ENCODE measurements around the gene SLC15A1. TPM values are rescaled to one million over a fixed set of nuclear protein-coding genes. Genes with fewer than 3 reads are reported as not detected.

SLC15A1 gene
- polyA plus RNA-seq, 1 experiment = not detected

DNA sequence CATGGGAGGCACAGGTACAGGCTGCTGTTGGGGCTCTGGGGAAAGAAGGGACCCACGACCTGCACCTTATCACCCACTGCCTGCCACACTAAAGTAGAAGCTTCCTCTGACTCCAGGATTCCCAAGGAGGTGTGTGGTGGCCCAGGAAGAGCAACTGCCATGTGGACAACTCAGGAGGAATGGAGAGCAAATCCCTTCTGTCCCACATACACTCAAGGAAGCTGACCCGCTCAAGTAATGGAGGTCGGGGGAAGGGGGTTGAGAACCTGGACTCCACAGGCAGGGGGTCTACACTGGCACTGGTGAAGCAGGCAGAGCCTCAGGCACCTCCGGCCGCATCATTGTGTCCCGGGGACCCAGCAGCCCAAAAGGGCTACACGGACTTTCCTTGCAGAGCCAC is 29.4 kb upstream of the SLC15A1 start:
- DNase-seq (ENCODE audit: low read depth, low spot score) = no peak
- ChIA-PET CTCF (no interaction called here), POLR2A (no interaction called here)
- Histone ChIP-seq H3K27me3 (ENCODE audit: control insufficient read depth, insufficient read depth, low read length) (peaks cover 9% of the 10 kb centered on the region), H3K4me3 (ENCODE audit: low read depth, low read length) (no peak overlapping the region), H3K9me3 (ENCODE audit: control insufficient read depth, insufficient read depth, low read length) (no peaks in the 10 kb centered on the region; the same call in 1 of the 2 replicates), H3K27ac (ENCODE audit: low read depth, low read length) (no peak overlapping the region)
- TF ChIP-seq, protein P1, sequence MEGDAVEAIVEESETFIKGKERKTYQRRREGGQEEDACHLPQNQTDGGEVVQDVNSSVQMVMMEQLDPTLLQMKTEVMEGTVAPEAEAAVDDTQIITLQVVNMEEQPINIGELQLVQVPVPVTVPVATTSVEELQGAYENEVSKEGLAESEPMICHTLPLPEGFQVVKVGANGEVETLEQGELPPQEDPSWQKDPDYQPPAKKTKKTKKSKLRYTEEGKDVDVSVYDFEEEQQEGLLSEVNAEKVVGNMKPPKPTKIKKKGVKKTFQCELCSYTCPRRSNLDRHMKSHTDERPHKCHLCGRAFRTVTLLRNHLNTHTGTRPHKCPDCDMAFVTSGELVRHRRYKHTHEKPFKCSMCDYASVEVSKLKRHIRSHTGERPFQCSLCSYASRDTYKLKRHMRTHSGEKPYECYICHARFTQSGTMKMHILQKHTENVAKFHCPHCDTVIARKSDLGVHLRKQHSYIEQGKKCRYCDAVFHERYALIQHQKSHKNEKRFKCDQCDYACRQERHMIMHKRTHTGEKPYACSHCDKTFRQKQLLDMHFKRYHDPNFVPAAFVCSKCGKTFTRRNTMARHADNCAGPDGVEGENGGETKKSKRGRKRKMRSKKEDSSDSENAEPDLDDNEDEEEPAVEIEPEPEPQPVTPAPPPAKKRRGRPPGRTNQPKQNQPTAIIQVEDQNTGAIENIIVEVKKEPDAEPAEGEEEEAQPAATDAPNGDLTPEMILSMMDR (IDR thresholded peaks at IDR 0.05; ENCODE audit: low read depth, low read length) = no peak

DNA sequence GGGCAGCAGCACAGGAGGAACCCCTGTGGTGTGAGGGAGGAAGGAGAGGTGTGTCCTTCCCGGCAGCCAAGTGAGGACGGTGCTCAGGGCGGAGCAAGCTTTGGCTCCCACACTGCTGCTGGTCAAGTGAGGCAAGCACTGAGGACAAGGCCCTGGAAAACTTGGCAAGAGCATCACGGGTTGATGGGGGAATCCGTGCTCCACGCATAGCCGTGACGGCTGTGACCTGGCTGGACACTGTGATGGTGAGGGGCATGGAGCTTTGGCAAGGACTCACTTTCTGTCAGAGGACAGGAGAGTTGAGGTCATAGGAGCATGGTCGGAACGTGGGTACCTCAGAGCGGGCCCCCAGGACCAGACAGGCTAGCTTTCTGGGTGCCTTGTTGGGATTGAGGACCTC is 29.0 kb upstream of the SLC15A1 start:
- TF ChIP-seq, protein P1 (IDR thresholded peaks at IDR 0.05; ENCODE audit: low read depth, low read length) = no peak

DNA sequence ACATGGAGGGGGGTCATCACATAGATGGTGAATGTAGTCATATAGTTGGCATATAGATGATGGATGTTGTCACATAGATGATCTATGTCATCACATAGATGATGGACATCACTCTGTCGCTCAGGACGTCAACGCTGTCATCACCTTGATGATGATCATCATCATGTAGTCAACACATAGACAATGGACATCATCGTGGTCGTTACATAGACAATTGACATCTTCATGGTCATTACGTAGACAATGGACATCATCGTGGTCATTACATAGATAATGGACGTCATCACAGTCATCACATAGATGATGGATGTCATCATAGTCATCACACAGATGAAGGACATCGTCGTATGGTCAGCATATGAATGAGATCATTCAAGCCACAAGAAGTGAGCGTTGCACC is 28.6 kb upstream of the SLC15A1 start:
- CTCF ChIA-PET = no interaction called here
- DNase-seq (ENCODE audit: low read depth, low spot score) = no peak

More for the DNA sequence above, 29.0 kb upstream of the SLC15A1 start:
- Histone ChIP-seq H3K27ac (ENCODE audit: low read depth, low read length) (no peak overlapping the region), H3K4me3 (ENCODE audit: low read depth, low read length) (no peak overlapping the region), H3K27me3 (ENCODE audit: control insufficient read depth, insufficient read depth, low read length) (peaks cover 9% of the 10 kb centered on the region), H3K9me3 (ENCODE audit: control insufficient read depth, insufficient read depth, low read length) (no peaks in the 10 kb centered on the region; the same call in 1 of the 2 replicates)
- no peak for DNase-seq (ENCODE audit: low read depth, low spot score)
- ChIA-PET POLR2A (no interaction called here), CTCF (no interaction called here)

DNA sequence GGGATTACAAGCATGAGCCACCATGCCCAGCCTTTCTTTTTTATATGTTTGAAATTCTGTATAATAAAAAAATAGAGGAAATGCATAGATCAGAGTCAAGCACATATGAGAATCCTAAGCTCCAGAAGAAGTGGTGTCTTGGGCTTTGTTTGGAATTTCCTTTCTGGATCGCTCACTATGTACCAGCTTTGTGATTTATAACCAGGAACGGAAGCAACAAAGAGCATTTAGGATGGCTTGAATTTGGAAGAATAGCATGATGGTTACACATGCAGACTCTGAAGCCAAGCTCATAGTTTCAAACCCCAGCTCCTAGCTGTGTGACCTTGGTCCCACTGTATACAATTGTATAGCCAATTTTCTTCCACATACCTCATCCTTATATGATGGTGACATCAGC is 28.0 kb upstream of the SLC15A1 start:
- TF ChIP-seq, protein P1 (IDR thresholded peaks at IDR 0.05; ENCODE audit: low read depth, low read length) = no peak
- H3K27me3 ChIP-seq (ENCODE audit: control insufficient read depth, insufficient read depth, low read length) = peaks cover 6% of the 10 kb centered on the region
- H3K4me3 ChIP-seq (ENCODE audit: low read depth, low read length) = no peak overlapping the region
- CTCF ChIA-PET = no interaction called here
- H3K9me3 ChIP-seq (ENCODE audit: control insufficient read depth, insufficient read depth, low read length) = no peaks in the 10 kb centered on the region; the same call in 1 of the 2 replicates
- POLR2A ChIA-PET = no interaction called here
- no peak for DNase-seq (ENCODE audit: low read depth, low spot score)
- no peak overlapping the region for H3K27ac ChIP-seq (ENCODE audit: low read depth, low read length)

More for the DNA sequence above, 28.6 kb upstream of the SLC15A1 start:
- no peak overlapping the region for H3K27ac ChIP-seq (ENCODE audit: low read depth, low read length)
- TF ChIP-seq, protein P1 (IDR thresholded peaks at IDR 0.05; ENCODE audit: low read depth, low read length) = no peak
- peaks cover 9% of the 10 kb centered on the region for H3K27me3 ChIP-seq (ENCODE audit: control insufficient read depth, insufficient read depth, low read length)
- no peak overlapping the region for H3K4me3 ChIP-seq (ENCODE audit: low read depth, low read length)
- no peaks in the 10 kb centered on the region; the same call in 1 of the 2 replicates for H3K9me3 ChIP-seq (ENCODE audit: control insufficient read depth, insufficient read depth, low read length)
- POLR2A ChIA-PET = no interaction called here

DNA sequence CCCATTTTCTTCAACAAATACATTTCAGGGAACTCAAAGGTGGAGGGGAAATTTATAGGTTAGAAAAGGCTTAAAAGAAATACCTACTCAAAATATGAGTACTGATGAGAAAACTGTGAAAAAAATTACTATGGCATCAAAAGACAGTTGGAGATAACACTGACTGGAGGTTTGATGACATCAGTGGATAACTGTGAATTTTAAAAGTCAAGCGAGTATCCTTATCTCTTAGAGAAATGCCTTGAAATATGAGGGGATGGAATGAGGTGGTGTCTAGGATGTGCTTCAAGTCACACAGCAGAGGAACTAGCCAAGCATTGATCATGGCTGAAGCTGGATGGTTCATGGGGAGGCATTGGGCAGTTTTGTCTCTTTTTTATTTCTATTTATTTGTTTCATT is 27.2 kb upstream of the SLC15A1 start:
- POLR2A ChIA-PET = no interaction called here
- peaks cover 5% of the 10 kb centered on the region for H3K27me3 ChIP-seq (ENCODE audit: control insufficient read depth, insufficient read depth, low read length)
- CTCF ChIA-PET = no interaction called here
- TF ChIP-seq, protein P1 (IDR thresholded peaks at IDR 0.05; ENCODE audit: low read depth, low read length) = no peak
- no peaks in the 10 kb centered on the region; the same call in 1 of the 2 replicates for H3K9me3 ChIP-seq (ENCODE audit: control insufficient read depth, insufficient read depth, low read length)
- no peak overlapping the region for H3K4me3 ChIP-seq (ENCODE audit: low read depth, low read length)
- no peak overlapping the region for H3K27ac ChIP-seq (ENCODE audit: low read depth, low read length)
- DNase-seq (ENCODE audit: low read depth, low spot score) = no peak

Data from AG04450 (cell line).